Measurements from ENCODE around the gene INHBE. TPM values are rescaled to one million over a fixed set of nuclear protein-coding genes. Genes with fewer than 3 reads are reported as not detected.
"Not testable (repeated sequence)": the region's sequence is repeated elsewhere in the genome, so short reads cannot be mapped to it uniquely, and the experiment has no call there.

INHBE gene
- total RNA-seq, 2 experiments from 2014 or later: 0.08 TPM; not detected in 1

DNA sequence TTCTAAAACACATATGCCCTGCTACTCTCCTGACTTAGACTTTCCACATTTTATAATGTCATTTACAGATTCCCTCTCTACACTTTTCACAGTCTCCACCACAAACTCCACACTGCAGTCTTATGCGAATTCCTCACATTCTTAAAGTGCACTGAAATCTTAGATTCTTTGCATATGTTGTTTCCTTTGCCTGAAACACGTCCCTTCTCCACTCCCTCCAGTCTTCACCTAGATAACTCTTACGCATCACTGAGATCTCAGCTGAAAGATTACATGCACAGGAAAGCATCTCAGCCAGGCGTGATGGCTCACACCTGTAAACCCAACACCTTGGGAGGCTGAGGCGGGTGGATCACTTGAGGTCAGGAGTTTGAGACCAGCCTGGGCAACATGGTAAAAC, 28.4 kb downstream of the INHBE start:
- no peaks in the 10 kb centered on the region for H3K27me3 Mint-ChIP-seq
- H3K27ac Mint-ChIP-seq: no peak overlapping the region
- H3K9me3 Mint-ChIP-seq: no peaks in the 10 kb centered on the region
- H3K4me1 Mint-ChIP-seq: peaks cover 46% of the 10 kb centered on the region
- peaks cover 25% of the 10 kb centered on the region for H3K36me3 Mint-ChIP-seq (ENCODE audit: low read depth)
- H3K4me3 Mint-ChIP-seq: no peak overlapping the region
- no peak for DNase-seq
- CTCF ChIA-PET: no interaction called here
- POLR2A ChIA-PET: no interaction called here

GRCh38 chr12:57485695-57486094, 30.6 kb downstream of the INHBE start:
- H3K27me3 Mint-ChIP-seq: no peaks in the 10 kb centered on the region
- peaks cover 36% of the 10 kb centered on the region for H3K36me3 Mint-ChIP-seq (ENCODE audit: low read depth)
- H3K27ac Mint-ChIP-seq: no peak overlapping the region
- H3K4me3 Mint-ChIP-seq: no peak overlapping the region
- ChIA-PET CTCF (interaction anchor here (3.5 to 5.5 kb wide), 2 partner anchors 9 to 26 kb away, joined by 16 to 42 read pairs; partner anchors contain the start of gene GLI1), POLR2A (interaction anchor here (6.9 kb wide), 1 partner anchor 7 kb away, joined by 47 read pairs; the partner anchor contains the start of gene ARHGAP9)
- H3K9me3 Mint-ChIP-seq: no peaks in the 10 kb centered on the region
- no peak for DNase-seq
- peaks cover 42% of the 10 kb centered on the region for H3K4me1 Mint-ChIP-seq

DNA sequence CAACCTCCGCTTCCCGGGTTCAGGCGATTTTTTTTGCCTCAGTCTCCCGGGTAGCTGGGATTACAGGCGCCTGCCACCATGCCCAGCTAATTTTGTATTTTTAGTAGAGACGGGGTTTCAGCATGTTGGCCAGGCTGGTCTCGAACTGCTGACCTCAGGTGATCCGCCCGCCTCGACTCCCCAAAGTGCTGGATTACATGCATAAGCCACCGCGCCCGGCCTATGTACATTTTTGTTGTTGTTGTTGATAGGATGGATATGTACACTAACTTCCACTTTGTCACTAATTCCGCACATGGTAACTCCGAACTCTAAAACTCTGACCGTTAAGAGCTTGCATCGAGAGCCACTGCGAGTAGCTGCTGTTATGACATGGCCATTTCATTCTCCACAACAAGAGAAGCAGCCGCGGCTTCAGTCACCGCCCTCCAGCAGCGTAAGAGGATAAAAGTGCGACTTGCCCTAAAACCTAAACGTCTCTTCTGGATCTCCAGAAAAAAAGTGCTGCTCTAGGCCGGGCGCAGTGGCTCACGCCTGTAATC, 32.0 kb downstream of the INHBE start:
- POLR2A ChIA-PET: interaction anchor here (1.1 to 6.9 kb wide), 6 partner anchors 8 to 57 kb away, joined by 3 to 47 read pairs (median 7); partner anchors contain the start of genes ARHGAP9 and DDIT3
- H3K4me3 Mint-ChIP-seq: peak overlapping the region; percentile 86
- peak overlapping the region; percentile 78 for H3K27ac Mint-ChIP-seq
- H3K27me3 Mint-ChIP-seq: no peaks in the 10 kb centered on the region
- H3K9me3 Mint-ChIP-seq: no peaks in the 10 kb centered on the region
- no peak for DNase-seq
- peaks cover 43% of the 10 kb centered on the region for H3K36me3 Mint-ChIP-seq (ENCODE audit: low read depth)
- peaks cover 38% of the 10 kb centered on the region for H3K4me1 Mint-ChIP-seq
- CTCF ChIA-PET: interaction anchor here (0.5 to 5.5 kb wide), 3 partner anchors 10 to 63 kb away, joined by 3 to 42 read pairs (median 16); partner anchors contain the start of gene GLI1

- Mint-ChIP-seq H3K27me3 (no peaks in the 10 kb centered on the region), H3K27ac (peak within 1 kb of the TSS; percentile 78), H3K4me1 (peaks cover 39% of the 10 kb centered on the region), H3K36me3 (ENCODE audit: low read depth) (peaks cover 48% of the 10 kb centered on the region), H3K4me3 (peak within 1 kb of the TSS; percentile 86), H3K9me3 (no peaks in the 10 kb centered on the region)
- CTCF ChIA-PET: interaction anchor here (3.5 to 5.5 kb wide), 2 partner anchors 11 to 28 kb away, joined by 16 to 42 read pairs; partner anchors contain the start of gene GLI1
- POLR2A ChIA-PET: interaction anchor here (1.1 to 6.9 kb wide), 8 partner anchors 9 to 57 kb away, joined by 3 to 47 read pairs (median 6); partner anchors contain the start of genes ARHGAP9 and DDIT3
- DNase-seq: peak; percentile 95
Measured at GRCh38 chr12:57487597-57488401, 32.7 kb downstream of the INHBE start, which contains the start of gene MARS1. Gene MARS1 (plus strand): TSS chr12:57488068. CDS start chr12:57488091, 23 bp downstream.

DNA sequence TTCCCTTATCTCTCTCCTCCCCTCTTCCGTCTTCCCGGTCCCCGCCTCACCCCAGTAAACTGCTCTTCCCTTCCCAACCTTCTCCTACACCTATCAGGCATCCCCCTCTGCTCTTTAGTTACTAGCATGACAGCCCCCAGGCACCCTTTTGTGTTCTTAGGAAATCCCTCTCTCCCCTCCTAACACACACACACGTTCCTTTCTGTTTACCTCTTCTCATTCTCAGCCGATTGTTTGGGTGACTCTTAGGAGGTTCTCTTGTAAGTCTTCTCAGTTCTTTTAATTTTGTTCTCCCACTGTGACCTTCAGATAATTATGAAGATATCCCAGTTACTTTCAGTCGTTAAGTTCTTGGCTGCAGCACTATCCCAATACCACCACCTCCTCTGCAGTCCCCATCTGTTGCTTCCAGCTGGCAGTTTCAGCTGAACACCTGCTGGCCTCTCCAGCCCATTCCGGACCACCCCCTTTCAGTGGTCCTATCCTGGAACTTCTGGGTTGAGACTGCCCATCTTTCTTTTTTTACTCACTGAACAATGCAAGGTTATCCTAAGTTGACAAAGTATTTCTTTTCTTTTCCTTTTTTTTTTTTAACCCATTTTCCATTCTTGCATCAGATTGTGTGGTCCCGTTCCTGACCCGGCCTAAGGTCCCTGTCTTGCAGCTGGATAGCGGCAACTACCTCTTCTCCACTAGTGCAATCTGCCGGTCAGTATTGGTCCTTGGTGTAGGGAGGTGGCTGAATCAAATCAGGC, 33.5 kb downstream of the INHBE start:
- POLR2A ChIA-PET: interaction anchor here (1.0 to 6.9 kb wide), 8 partner anchors 10 to 56 kb away, joined by 3 to 47 read pairs (median 6); partner anchors contain the start of genes ARHGAP9 and DDIT3
- Mint-ChIP-seq H3K36me3 (ENCODE audit: low read depth) (peaks cover 51% of the 10 kb centered on the region), H3K27ac (peak overlapping the region; percentile 78), H3K4me3 (peak overlapping the region; percentile 86), H3K27me3 (no peaks in the 10 kb centered on the region), H3K4me1 (peaks cover 36% of the 10 kb centered on the region), H3K9me3 (no peaks in the 10 kb centered on the region)
- DNase-seq: no peak
- CTCF ChIA-PET: interaction anchor here (3.5 to 5.5 kb wide), 2 partner anchors 11 to 29 kb away, joined by 16 to 42 read pairs; partner anchors contain the start of gene GLI1

- Mint-ChIP-seq H3K4me1 (peaks cover 36% of the 10 kb centered on the region), H3K27ac (peak overlapping the region; percentile 78), H3K36me3 (ENCODE audit: low read depth) (peaks cover 51% of the 10 kb centered on the region), H3K27me3 (no peaks in the 10 kb centered on the region), H3K4me3 (peak overlapping the region; percentile 86), H3K9me3 (no peaks in the 10 kb centered on the region)
- no peak for DNase-seq
- CTCF ChIA-PET: interaction anchor here (5.5 kb wide), 1 partner anchor 12 kb away, joined by 42 read pairs; no protein-coding TSS in a partner anchor
- POLR2A ChIA-PET: interaction anchor here (1.0 to 6.9 kb wide), 6 partner anchors 10 to 55 kb away, joined by 3 to 47 read pairs (median 7); partner anchors contain the start of genes ARHGAP9 and DDIT3
Measured at GRCh38 chr12:57489157-57489641, 34.1 kb downstream of the INHBE start.

DNA sequence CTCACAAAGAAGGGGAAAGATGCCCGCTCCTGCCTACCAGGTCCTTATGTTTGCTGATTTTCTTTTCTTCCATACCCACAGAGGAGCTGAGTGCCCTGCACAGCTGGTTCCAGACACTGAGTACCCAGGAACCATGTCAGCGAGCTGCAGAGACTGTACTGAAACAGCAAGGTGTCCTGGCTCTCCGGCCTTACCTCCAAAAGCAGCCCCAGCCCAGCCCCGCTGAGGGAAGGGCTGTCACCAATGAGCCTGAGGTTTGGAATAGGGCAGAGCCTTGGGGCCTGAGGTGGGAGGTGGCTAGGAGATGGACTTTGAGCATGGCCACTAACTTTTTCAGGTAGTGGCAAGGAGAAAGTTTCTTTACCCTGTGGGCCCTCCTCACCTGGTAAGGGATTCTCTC, 35.0 kb downstream of the INHBE start:
- no peak overlapping the region for H3K27ac Mint-ChIP-seq
- POLR2A ChIA-PET: interaction anchor here (1.3 to 6.9 kb wide), 2 partner anchors 11 to 16 kb away, joined by 3 to 47 read pairs; partner anchors contain the start of gene ARHGAP9

GRCh38 chr12:57491393-57492280, 36.5 kb downstream of the INHBE start:
- peaks cover 36% of the 10 kb centered on the region for H3K4me1 Mint-ChIP-seq

More for the DNA sequence above, 35.0 kb downstream of the INHBE start:
- Mint-ChIP-seq H3K27me3 (no peaks in the 10 kb centered on the region), H3K4me3 (no peak overlapping the region), H3K36me3 (ENCODE audit: low read depth) (peaks cover 55% of the 10 kb centered on the region), H3K4me1 (peaks cover 36% of the 10 kb centered on the region), H3K9me3 (no peaks in the 10 kb centered on the region)
- CTCF ChIA-PET: interaction anchor here (1.3 to 5.5 kb wide), 3 partner anchors 13 to 38 kb away, joined by 3 to 42 read pairs (median 4); no protein-coding TSS in a partner anchor
- no peak for DNase-seq

DNA sequence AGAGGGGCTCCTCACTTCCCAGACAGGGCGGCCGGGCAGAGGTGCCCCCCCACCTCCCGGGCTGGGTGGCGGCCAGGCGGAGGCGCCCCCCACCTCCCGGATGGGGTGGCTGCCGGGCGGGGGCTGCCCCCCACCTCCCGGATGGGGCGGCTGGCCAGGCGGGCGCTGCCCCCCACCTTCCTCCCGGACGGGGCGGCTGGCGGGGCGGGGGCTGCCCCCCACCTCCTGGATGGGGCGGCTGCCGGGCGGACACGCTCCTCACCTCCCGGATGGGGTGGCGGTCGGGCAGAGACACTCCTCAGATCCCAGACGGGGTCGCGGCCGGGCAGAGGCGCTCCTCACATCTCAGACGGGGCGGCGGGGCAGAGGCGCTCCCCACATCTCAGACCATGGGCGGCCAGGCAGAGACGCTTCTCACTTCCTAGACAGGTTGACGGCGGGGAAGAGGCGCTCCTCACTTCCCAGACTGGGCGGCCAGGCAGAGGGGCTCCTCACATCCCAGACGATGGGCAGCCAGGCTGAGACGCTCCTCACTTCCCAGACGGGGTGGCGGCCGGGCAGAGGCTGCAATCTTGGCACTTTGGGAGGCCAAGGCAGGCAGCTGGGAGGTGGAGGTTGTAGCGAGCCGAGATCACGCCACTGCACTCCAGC, 40.1 kb downstream of the INHBE start:
- DNase-seq, POLR2A ChIA-PET, H3K9me3 Mint-ChIP-seq, H3K27ac Mint-ChIP-seq, H3K4me3 Mint-ChIP-seq, H3K27me3 Mint-ChIP-seq, CTCF ChIA-PET: not testable (repeated sequence)
- Mint-ChIP-seq H3K4me1 (peaks cover 14% of the 10 kb centered on the region), H3K36me3 (ENCODE audit: low read depth) (peaks cover 74% of the 10 kb centered on the region)

More at GRCh38 chr12:57491393-57492280, 36.5 kb downstream of the INHBE start:
- H3K27me3 Mint-ChIP-seq: no peaks in the 10 kb centered on the region
- H3K4me3 Mint-ChIP-seq: no peak overlapping the region
- H3K9me3 Mint-ChIP-seq: no peaks in the 10 kb centered on the region
- H3K27ac Mint-ChIP-seq: peak overlapping the region; percentile 58
- POLR2A ChIA-PET: interaction anchor here (1.3 to 6.9 kb wide), 4 partner anchors 13 to 29 kb away, joined by 3 to 47 read pairs (median 4); partner anchors contain the start of genes ARHGAP9 and DDIT3
- CTCF ChIA-PET: interaction anchor here (0.6 to 1.8 kb wide), 5 partner anchors 17 to 39 kb away, joined by 3 to 4 read pairs (median 4); no protein-coding TSS in a partner anchor
- DNase-seq: no peak
- H3K36me3 Mint-ChIP-seq (ENCODE audit: low read depth): peaks cover 66% of the 10 kb centered on the region

DNA sequence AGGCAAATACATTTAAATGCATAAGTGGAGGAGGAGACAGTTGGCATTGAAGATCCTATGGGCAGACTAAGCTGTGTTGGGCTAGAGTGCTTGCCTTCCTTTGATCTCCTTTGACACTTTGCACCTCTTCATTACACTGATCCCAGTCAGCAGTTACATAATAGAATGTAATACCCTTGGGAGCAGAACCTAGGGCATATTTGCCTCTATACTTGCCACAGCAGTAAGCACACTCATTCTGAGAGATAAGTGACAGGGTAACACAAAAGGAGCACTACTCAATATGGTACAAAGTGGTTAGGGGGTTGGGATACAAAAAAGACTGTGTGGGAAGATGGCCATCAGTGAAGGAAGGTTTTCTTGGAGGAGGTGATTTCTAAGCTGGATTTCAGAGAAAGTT, 41.7 kb downstream of the INHBE start:
- POLR2A ChIA-PET: interaction anchor here (1.0 to 1.4 kb wide), 3 partner anchors 20 to 50 kb away, joined by 4 to 7 read pairs (median 5); partner anchors contain the start of genes DCTN2 and DDIT3
- Mint-ChIP-seq H3K27me3 (no peaks in the 10 kb centered on the region), H3K27ac (no peak overlapping the region), H3K4me3 (no peak overlapping the region), H3K4me1 (peaks cover 7% of the 10 kb centered on the region), H3K9me3 (no peaks in the 10 kb centered on the region), H3K36me3 (ENCODE audit: low read depth) (peaks cover 73% of the 10 kb centered on the region)
- CTCF ChIA-PET: interaction anchor here (0.7 to 1.0 kb wide), 2 partner anchors 20 to 38 kb away, joined by 3 read pairs; no protein-coding TSS in a partner anchor
- no peak for DNase-seq
